Stomach (tissue), 4 donors: ENCODE data around the gene EIF3L.

Experiments
- EP300 ChIP-seq: sonication (generic); formaldehyde crosslinking; IDR thresholded peaks from one replicate; pipeline ENCODE4 v1.6.1; 2017; ENCODE audit warnings: antibody characterized with exemption
- POLR2A ChIP-seq, 4 donors: fragments of 450-650 bp; IDR thresholded peaks; one replicate each; pipeline ENCODE4 v1.6.1; 2016; ENCODE audit warnings: antibody characterized with exemption in 4 of 4, control low read depth in 2 of 4, mild to moderate bottlenecking in 1 of 4, moderate library complexity in 1 of 4
- POLR2AphosphoS5 ChIP-seq, 3 donors: sonication (generic); formaldehyde crosslinking; IDR thresholded peaks; one replicate each; pipeline ENCODE4 v1.6.1; 2016; ENCODE audit warnings: antibody characterized with exemption in 3 of 3

DNA sequence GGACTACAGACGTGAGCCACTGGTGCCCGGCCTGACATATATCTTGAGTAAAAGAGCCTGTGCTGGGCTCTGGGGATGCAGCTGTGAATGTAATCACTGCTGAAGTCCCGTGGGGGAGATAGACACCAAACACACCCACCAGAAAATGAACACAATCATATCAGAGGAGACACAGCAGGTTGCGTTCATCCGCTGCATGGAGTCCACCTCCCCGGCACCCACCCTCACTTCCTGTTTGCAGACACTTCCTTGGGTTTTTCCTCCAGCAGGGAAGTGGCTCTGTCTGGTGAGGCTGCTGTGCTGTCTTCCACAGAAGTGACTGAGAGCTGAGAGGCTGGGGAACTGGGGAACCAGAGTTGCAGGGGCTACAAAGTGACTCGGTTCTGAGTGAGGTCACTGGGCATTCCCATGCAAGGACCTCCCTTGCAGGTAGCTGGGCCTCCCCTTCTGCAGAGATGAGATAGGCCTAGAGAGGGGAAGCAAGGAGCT, 64.1 kb downstream of the EIF3L start:
- TF ChIP-seq POLR2AphosphoS5 (IDR thresholded peaks at IDR 0.05) = no peak
- TF ChIP-seq POLR2A (IDR thresholded peaks at IDR 0.05) = no peak
- no peak for TF ChIP-seq EP300
